HEK293 (cell line): ENCODE results near the gene KPNA6.

ENCODE experiments used
- CTCF ChIP-seq: fragments of 450-650 bp; formaldehyde crosslinking; IDR thresholded peaks from 2 replicates; pipeline ENCODE4 v1.5.1; 2016; ENCODE audit warnings: missing biosample characterization, missing genetic modification characterization
- EGR2 ChIP-seq: fragments of 450-650 bp; formaldehyde crosslinking; IDR thresholded peaks from 2 replicates; pipeline ENCODE4 v1.5.1; 2016; ENCODE audit warnings: low read depth, missing biosample characterization, missing genetic modification characterization
- GLIS2 ChIP-seq: fragments of 450-650 bp; formaldehyde crosslinking; IDR thresholded peaks from 2 replicates; pipeline ENCODE4 v1.5.1; 2016; ENCODE audit warnings: missing biosample characterization, missing genetic modification characterization
- HOXD13 ChIP-seq: sonication (generic); formaldehyde crosslinking; IDR thresholded peaks from 2 replicates; pipeline ENCODE4 v1.8.0; 2022; ENCODE audit warnings: missing genetic modification reagents, borderline replicate concordance
- KLF7 ChIP-seq: fragments of 450-650 bp; formaldehyde crosslinking; IDR thresholded peaks from 2 replicates; pipeline ENCODE4 v1.5.1; 2016; ENCODE audit warnings: missing biosample characterization, missing genetic modification characterization, borderline replicate concordance
- PATZ1 ChIP-seq: fragments of 450-650 bp; formaldehyde crosslinking; IDR thresholded peaks from 2 replicates; pipeline ENCODE4 v1.5.1; 2016; ENCODE audit warnings: missing biosample characterization, missing genetic modification characterization
- PRDM1 ChIP-seq: fragments of 450-650 bp; formaldehyde crosslinking; IDR thresholded peaks from 2 replicates; pipeline ENCODE4; 2016; ENCODE audit warnings: missing biosample characterization, missing genetic modification characterization
- PRDM10 ChIP-seq: fragments of 450-650 bp; formaldehyde crosslinking; IDR thresholded peaks from 2 replicates; pipeline ENCODE4 v1.5.1; 2016; ENCODE audit warnings: missing biosample characterization, missing genetic modification characterization
- PRDM6 ChIP-seq: fragments of 450-650 bp; formaldehyde crosslinking; IDR thresholded peaks from 2 replicates; pipeline ENCODE4 v1.5.1; 2017; ENCODE audit warnings: missing biosample characterization, missing genetic modification characterization
- WT1 ChIP-seq: fragments of 450-650 bp; formaldehyde crosslinking; IDR thresholded peaks from 2 replicates; pipeline ENCODE4 v1.5.1; 2016; ENCODE audit warnings: missing biosample characterization, missing genetic modification characterization
- ZBTB10 ChIP-seq: fragments of 450-650 bp; formaldehyde crosslinking; IDR thresholded peaks from 2 replicates; pipeline ENCODE4 v1.5.1; 2016; ENCODE audit warnings: missing biosample characterization, missing genetic modification characterization
- ZBTB7A ChIP-seq: fragments of 450-650 bp; formaldehyde crosslinking; IDR thresholded peaks from 2 replicates; pipeline ENCODE4 v1.5.1; 2016; ENCODE audit warnings: low read depth, missing biosample characterization, missing genetic modification characterization
- ZFP69B ChIP-seq: fragments of 450-650 bp; formaldehyde crosslinking; IDR thresholded peaks from 2 replicates; pipeline ENCODE4 v1.5.1; 2016; ENCODE audit warnings: missing biosample characterization, missing genetic modification characterization
- ZNF280D ChIP-seq: fragments of 450-650 bp; formaldehyde crosslinking; IDR thresholded peaks from 2 replicates; pipeline ENCODE4 v1.5.1; 2016; ENCODE audit warnings: missing biosample characterization, missing genetic modification characterization
- ZNF341 ChIP-seq: fragments of 450-650 bp; formaldehyde crosslinking; IDR thresholded peaks from 2 replicates; pipeline ENCODE4; 2016; ENCODE audit warnings: low read depth, missing biosample characterization, missing genetic modification characterization
- ZNF501 ChIP-seq: fragments of 450-650 bp; formaldehyde crosslinking; IDR thresholded peaks from 2 replicates; pipeline ENCODE4 v1.5.1; 2016; ENCODE audit warnings: missing biosample characterization, missing genetic modification characterization
- ZNF561 ChIP-seq: fragments of 450-650 bp; IDR thresholded peaks from 2 replicates; pipeline ENCODE4 v1.5.1; 2018; ENCODE audit warnings: missing biosample characterization, missing genetic modification characterization, borderline replicate concordance
- ZNF704 ChIP-seq: fragments of 450-650 bp; formaldehyde crosslinking; IDR thresholded peaks from 2 replicates; pipeline ENCODE4 v1.5.1; 2016; ENCODE audit warnings: missing biosample characterization, missing genetic modification characterization
- ZNF76 ChIP-seq: fragments of 450-650 bp; formaldehyde crosslinking; IDR thresholded peaks from 2 replicates; pipeline ENCODE4; 2016; ENCODE audit warnings: low read depth, missing biosample characterization, missing genetic modification characterization, borderline replicate concordance
- ZXDB ChIP-seq: fragments of 450-650 bp; formaldehyde crosslinking; IDR thresholded peaks from 2 replicates; pipeline ENCODE4 v1.5.1; 2016; ENCODE audit warnings: missing biosample characterization, missing genetic modification characterization

Gene KPNA6

GRCh38 chr1:32205401-32206370 lies 97.8 kb downstream of the KPNA6 start, which contains the start of gene IQCC (continued):
- TF ChIP-seq ZNF704 (tag by site-specific recombination) (no peak), WT1 (0 out of 2 replicates have a peak, but pooled peaks have one; percentile 19), PRDM10 (peak; percentile 59), ZFP69B (peak; percentile 73), PRDM1 (tag by site-specific recombination) (no peak), ZNF341 (tag by site-specific recombination) (0 out of 2 replicates have a peak, but pooled peaks have one; percentile 13), PRDM6 (tag by site-specific recombination) (no peak), HOXD13 (CRISPR knock-in tag) (no peak), ZBTB7A (tag by site-specific recombination) (0 out of 2 replicates have a peak, but pooled peaks have one; percentile 43), ZBTB10 (tag by site-specific recombination) (0 out of 2 replicates have a peak, but pooled peaks have one; percentile 23), GLIS2 (tag by site-specific recombination) (peak; percentile 44; the same call in 1 of the 2 replicates), EGR2 (tag by site-specific recombination) (peak; percentile 94), ZNF76 (tag by site-specific recombination) (peak; percentile 34; the same call in 1 of the 2 replicates), ZNF561 (tag by site-specific recombination) (peak; percentile 42; the same call in 1 of the 2 replicates), PATZ1 (tag by site-specific recombination) (peak; percentile 96), CTCF (tag by site-specific recombination) (peak; percentile 95), KLF7 (tag by site-specific recombination) (0 out of 2 replicates have a peak, but pooled peaks have one; percentile 27), ZXDB (tag by site-specific recombination) (peak; percentile 50; the same call in 1 of the 2 replicates), ZNF501 (tag by site-specific recombination) (peak; percentile 76), ZNF280D (no peak)
